Vagina (tissue), 2 donors: Measurements from ENCODE around the gene WWOX. TPM values are rescaled to one million over a fixed set of nuclear protein-coding genes. Genes with fewer than 3 reads are reported as not detected.

Source experiments
- DNase-seq, 2 donors: peaks; one replicate each; pipeline ENCODE4 v3.0.0-alpha.2; 2017; ENCODE audit errors: extremely low spot score in 2 of 2
- H3K27ac ChIP-seq: fragments of 200-600 bp; sonication (generic); one replicate; pipeline ENCODE4 v1.5.1; 2019
- H3K27me3 ChIP-seq: fragments of 200-600 bp; sonication (generic); one replicate; pipeline ENCODE4 v1.5.1; 2019
- H3K36me3 ChIP-seq, 2 donors: fragments of 200-600 bp; sonication (generic); one replicate each; pipeline ENCODE4 v1.5.1; 2017 to 2019
- H3K4me1 ChIP-seq: fragments of 200-600 bp; sonication (generic); one replicate; pipeline ENCODE4 v1.5.1; 2019
- H3K4me3 ChIP-seq, 2 donors: fragments of 200-600 bp; sonication (generic); 1 replicate in 1 of 2; 2 replicates in 1 of 2; pipeline ENCODE4 v1.5.1; 2016 to 2019
- H3K9me3 ChIP-seq: fragments of 200-600 bp; sonication (generic); one replicate; pipeline ENCODE4 v1.5.1; 2019
- POLR2A ChIP-seq, 2 donors: fragments of 450-650 bp; IDR thresholded peaks; one replicate each; pipeline ENCODE4 v1.6.1; 2017; ENCODE audit warnings: antibody characterized with exemption in 2 of 2, mild to moderate bottlenecking in 2 of 2, moderate library complexity in 2 of 2
- POLR2AphosphoS5 ChIP-seq, 2 donors: sonication (generic); formaldehyde crosslinking; IDR thresholded peaks; one replicate each; pipeline ENCODE4 v1.9.0; 2017; ENCODE audit warnings: antibody characterized with exemption in 2 of 2, mild to moderate bottlenecking in 2 of 2, low read depth in 1 of 2; ENCODE audit not compliant: insufficient read depth in 1 of 2
- intact Hi-C: fragments of 100-400 bp; cut with DNase I; formaldehyde crosslinking; loops from one replicate; pipeline ENCODE4 v1.15.1; 2023
- total RNA-seq: library from RNA; depleted of rRNA; stranded (reverse); fragments of >200 nt; gene quantifications from one replicate; pipeline ENCODE4 v1.2.3, GENCODE V29; 2016
- TF ChIP-seq, protein P1 (sequence below), 3 experiments: fragments of 450-650 bp in 2 of 3; fragments of 200-600 bp in 1 of 3; sonication (generic) in 1 of 3; IDR thresholded peaks; one replicate each; pipeline ENCODE4 v1.5.1; 2017 to 2019; ENCODE audit warnings: antibody characterized with exemption in 3 of 3, mild to moderate bottlenecking in 2 of 3, moderate library complexity in 2 of 3

The WWOX gene
- total RNA-seq, 1 donor from 2014 or later = 33.1 TPM

DNA sequence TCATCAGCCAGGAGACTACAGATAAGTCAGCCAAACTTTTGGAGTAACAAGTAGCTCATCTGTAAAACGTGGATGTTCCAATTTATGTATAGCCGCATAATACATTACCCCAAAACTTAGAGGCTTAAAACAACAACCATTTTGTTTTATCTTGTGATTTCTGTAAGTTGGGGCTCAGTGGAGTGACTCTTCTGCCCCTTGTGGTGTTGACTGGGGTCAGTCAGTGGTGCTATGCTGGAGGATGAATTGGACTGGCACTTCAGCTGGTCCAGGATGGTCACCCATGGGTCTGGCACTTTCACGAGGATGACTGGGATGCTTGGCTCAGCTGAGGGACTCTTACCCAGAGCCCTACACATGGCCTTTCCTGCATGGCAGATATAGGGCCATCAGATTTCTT lies 172.5 kb downstream of the WWOX start:
- TF ChIP-seq POLR2AphosphoS5 (IDR thresholded peaks at IDR 0.05; ENCODE audit: insufficient read depth in 1 of 2, low read depth in 1 of 2) (no peak), POLR2A (IDR thresholded peaks at IDR 0.05) (no peak)
- TF ChIP-seq, protein P1, sequence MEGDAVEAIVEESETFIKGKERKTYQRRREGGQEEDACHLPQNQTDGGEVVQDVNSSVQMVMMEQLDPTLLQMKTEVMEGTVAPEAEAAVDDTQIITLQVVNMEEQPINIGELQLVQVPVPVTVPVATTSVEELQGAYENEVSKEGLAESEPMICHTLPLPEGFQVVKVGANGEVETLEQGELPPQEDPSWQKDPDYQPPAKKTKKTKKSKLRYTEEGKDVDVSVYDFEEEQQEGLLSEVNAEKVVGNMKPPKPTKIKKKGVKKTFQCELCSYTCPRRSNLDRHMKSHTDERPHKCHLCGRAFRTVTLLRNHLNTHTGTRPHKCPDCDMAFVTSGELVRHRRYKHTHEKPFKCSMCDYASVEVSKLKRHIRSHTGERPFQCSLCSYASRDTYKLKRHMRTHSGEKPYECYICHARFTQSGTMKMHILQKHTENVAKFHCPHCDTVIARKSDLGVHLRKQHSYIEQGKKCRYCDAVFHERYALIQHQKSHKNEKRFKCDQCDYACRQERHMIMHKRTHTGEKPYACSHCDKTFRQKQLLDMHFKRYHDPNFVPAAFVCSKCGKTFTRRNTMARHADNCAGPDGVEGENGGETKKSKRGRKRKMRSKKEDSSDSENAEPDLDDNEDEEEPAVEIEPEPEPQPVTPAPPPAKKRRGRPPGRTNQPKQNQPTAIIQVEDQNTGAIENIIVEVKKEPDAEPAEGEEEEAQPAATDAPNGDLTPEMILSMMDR (IDR thresholded peaks at IDR 0.05) = no peak
- no peak for DNase-seq
- Histone ChIP-seq H3K27me3 (no peaks in the 10 kb centered on the region), H3K4me1 (no peaks in the 10 kb centered on the region), H3K36me3 (no peaks in the 10 kb centered on the region), H3K27ac (no peak overlapping the region), H3K4me3 (no peak overlapping the region), H3K9me3 (no peaks in the 10 kb centered on the region)
- intact Hi-C loops = no loop called here

DNA sequence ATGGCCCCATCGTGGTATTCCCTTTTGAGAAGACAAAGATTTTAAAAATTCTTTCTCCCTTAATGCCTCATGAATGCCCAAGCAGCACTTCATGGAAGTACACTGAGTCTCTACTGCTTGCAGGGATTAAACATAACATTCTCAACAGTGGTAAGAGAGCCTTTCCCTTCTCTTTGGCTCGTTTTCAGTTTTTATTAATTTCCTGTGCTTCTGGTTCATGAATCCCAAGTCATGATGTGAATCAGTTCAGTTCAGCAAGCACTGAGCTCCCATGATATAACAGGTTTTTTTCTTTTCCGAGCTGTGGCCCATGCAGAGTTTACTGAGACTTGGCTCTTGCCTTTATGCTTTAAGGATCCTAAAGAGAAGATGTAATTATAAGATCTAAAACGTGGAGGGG lies 175.3 kb downstream of the WWOX start:
- no peak overlapping the region for H3K27ac ChIP-seq
- H3K27me3 ChIP-seq = no peaks in the 10 kb centered on the region
- DNase-seq = no peak
- H3K4me3 ChIP-seq = no peak overlapping the region
- intact Hi-C loops = no loop called here
- TF ChIP-seq POLR2A (IDR thresholded peaks at IDR 0.05) = no peak
- TF ChIP-seq POLR2AphosphoS5 (IDR thresholded peaks at IDR 0.05; ENCODE audit: insufficient read depth in 1 of 2, low read depth in 1 of 2) = no peak
- TF ChIP-seq, protein P1 (IDR thresholded peaks at IDR 0.05) = no peak
- H3K9me3 ChIP-seq = no peaks in the 10 kb centered on the region
- no peaks in the 10 kb centered on the region for H3K36me3 ChIP-seq
- no peaks in the 10 kb centered on the region for H3K4me1 ChIP-seq

DNA sequence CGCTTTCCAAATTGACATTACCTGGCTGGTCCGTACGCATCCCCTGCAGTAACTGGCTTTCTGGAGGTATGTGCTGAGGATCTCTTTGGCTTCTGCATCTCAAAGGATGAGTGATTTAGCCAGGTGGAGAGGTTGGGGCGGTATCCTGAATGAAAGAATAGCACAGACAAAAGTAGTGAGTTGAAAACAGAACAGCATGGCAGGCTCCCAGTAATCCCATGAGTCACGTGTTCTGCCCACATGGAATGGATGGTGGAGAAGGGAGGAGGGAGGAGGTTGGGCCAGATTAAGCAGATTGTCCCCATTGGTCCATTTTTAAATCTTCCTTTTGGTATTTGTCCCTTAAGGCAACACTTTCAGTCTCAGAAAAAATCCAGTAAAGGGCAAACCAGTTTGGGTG lies 176.0 kb downstream of the WWOX start:
- no peak for DNase-seq
- no peak for TF ChIP-seq POLR2AphosphoS5 (IDR thresholded peaks at IDR 0.05; ENCODE audit: insufficient read depth in 1 of 2, low read depth in 1 of 2)
- Histone ChIP-seq H3K9me3 (no peaks in the 10 kb centered on the region), H3K27me3 (no peaks in the 10 kb centered on the region), H3K4me3 (no peak overlapping the region), H3K36me3 (no peaks in the 10 kb centered on the region), H3K4me1 (no peaks in the 10 kb centered on the region), H3K27ac (no peak overlapping the region)
- intact Hi-C loops = no loop called here

- no peaks in the 10 kb centered on the region for H3K36me3 ChIP-seq
- H3K27me3 ChIP-seq = no peaks in the 10 kb centered on the region
- intact Hi-C loops = no loop called here
- H3K4me1 ChIP-seq = no peaks in the 10 kb centered on the region
- TF ChIP-seq, protein P1 (IDR thresholded peaks at IDR 0.05) = no peak
- TF ChIP-seq POLR2A (IDR thresholded peaks at IDR 0.05) = no peak
- no peak for TF ChIP-seq POLR2AphosphoS5 (IDR thresholded peaks at IDR 0.05; ENCODE audit: insufficient read depth in 1 of 2, low read depth in 1 of 2)
- no peak overlapping the region for H3K4me3 ChIP-seq
- H3K27ac ChIP-seq = no peak overlapping the region
- no peak for DNase-seq
- no peaks in the 10 kb centered on the region for H3K9me3 ChIP-seq
Measured at GRCh38 chr16:78277321-78278055, 178.0 kb downstream of the WWOX start.

- H3K27ac ChIP-seq = no peak overlapping the region
- DNase-seq = no peak
- no peak for TF ChIP-seq POLR2AphosphoS5 (IDR thresholded peaks at IDR 0.05; ENCODE audit: insufficient read depth in 1 of 2, low read depth in 1 of 2)
- no peak for TF ChIP-seq POLR2A (IDR thresholded peaks at IDR 0.05)
- TF ChIP-seq, protein P1 (IDR thresholded peaks at IDR 0.05) = no peak
- H3K36me3 ChIP-seq = no peaks in the 10 kb centered on the region
- no peak overlapping the region for H3K4me3 ChIP-seq
- no peaks in the 10 kb centered on the region for H3K9me3 ChIP-seq
- H3K27me3 ChIP-seq = no peaks in the 10 kb centered on the region
- intact Hi-C loops = no loop called here
- no peaks in the 10 kb centered on the region for H3K4me1 ChIP-seq
Measured at GRCh38 chr16:78278056-78278450, 178.6 kb downstream of the WWOX start.
